ENCODE data around the gene ARHGEF12.

Gene ARHGEF12

GRCh38 chr11:120519474-120519873 is 183.3 kb downstream of the ARHGEF12 start:
- no peak overlapping the region for H3K4me3 ChIP-seq (ENCODE audit: low read depth, low read length)
- TF ChIP-seq CTCF (IDR thresholded peaks at IDR 0.05; ENCODE audit: borderline replicate concordance, insufficient read depth, low read depth, low read length) = no peak

DNA sequence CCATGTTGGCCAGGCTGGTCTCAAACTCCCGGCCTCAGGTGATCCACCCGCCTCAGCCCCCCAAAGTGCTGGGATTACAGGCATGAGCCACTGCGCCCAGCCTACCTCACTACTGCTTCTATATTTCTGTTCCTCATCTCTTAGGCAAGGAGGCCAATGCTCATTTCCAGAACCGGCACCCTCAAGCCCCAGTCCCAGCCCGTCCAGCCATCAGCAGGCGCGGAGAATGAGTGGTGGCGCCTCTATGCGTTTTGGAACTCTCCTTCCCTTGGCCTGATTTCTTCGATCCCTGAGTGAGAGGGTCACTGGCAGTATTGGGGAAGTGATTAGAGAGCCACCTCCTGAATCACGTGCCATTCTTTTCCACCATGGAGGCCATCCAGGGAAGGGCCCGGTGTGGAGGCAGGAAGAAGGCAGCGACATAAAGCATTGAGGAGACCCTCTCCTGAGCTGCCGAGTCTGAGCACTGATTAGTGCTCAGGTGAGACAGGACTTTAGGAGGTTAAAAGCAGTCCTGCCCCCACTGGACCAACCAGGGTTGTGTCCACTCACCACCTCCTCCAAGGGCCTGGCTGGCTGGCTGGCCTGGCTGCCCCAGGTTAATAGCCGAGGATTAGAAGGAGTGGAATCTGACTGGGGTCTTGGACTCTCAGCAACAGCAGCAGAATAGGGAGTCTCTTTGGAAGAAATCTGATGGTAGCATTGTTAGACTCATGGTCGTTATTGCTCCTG is 184.0 kb downstream of the ARHGEF12 start:
- no peak overlapping the region for H3K4me3 ChIP-seq (ENCODE audit: low read depth, low read length)
- no peak for TF ChIP-seq CTCF (IDR thresholded peaks at IDR 0.05; ENCODE audit: borderline replicate concordance, insufficient read depth, low read depth, low read length)

GRCh38 chr11:120521176-120521575 is 185.0 kb downstream of the ARHGEF12 start:
- no peak overlapping the region for H3K4me3 ChIP-seq (ENCODE audit: low read depth, low read length)
- TF ChIP-seq CTCF (IDR thresholded peaks at IDR 0.05; ENCODE audit: borderline replicate concordance, insufficient read depth, low read depth, low read length) = no peak

GRCh38 chr11:120522021-120522420 is 185.8 kb downstream of the ARHGEF12 start:
- H3K4me3 ChIP-seq (ENCODE audit: low read depth, low read length) = no peak overlapping the region
- TF ChIP-seq CTCF (IDR thresholded peaks at IDR 0.05; ENCODE audit: borderline replicate concordance, insufficient read depth, low read depth, low read length) = no peak

GRCh38 chr11:120522736-120523135 is 186.5 kb downstream of the ARHGEF12 start:
- H3K4me3 ChIP-seq (ENCODE audit: low read depth, low read length) = no peak overlapping the region
- TF ChIP-seq CTCF (IDR thresholded peaks at IDR 0.05; ENCODE audit: borderline replicate concordance, insufficient read depth, low read depth, low read length) = no peak

GRCh38 chr11:120523196-120523595 is 187.0 kb downstream of the ARHGEF12 start:
- no peak overlapping the region for H3K4me3 ChIP-seq (ENCODE audit: low read depth, low read length)
- TF ChIP-seq CTCF (IDR thresholded peaks at IDR 0.05; ENCODE audit: borderline replicate concordance, insufficient read depth, low read depth, low read length) = no peak

GRCh38 chr11:120524536-120525085 is 188.4 kb downstream of the ARHGEF12 start:
- no peak overlapping the region for H3K4me3 ChIP-seq (ENCODE audit: low read depth, low read length)
- TF ChIP-seq CTCF (IDR thresholded peaks at IDR 0.05; ENCODE audit: borderline replicate concordance, insufficient read depth, low read depth, low read length) = no peak

All from GM12875 (cell line).